Posterior cingulate gyrus (tissue), 11 donors: ENCODE data around the gene BICDL2.

Experiments used
- DNase-seq, 10 donors: peaks; one replicate each; pipeline versions ENCODE4 v3.0.0 to v3.0.0-alpha.2; 2020 to 2021; ENCODE audit warnings: mixed read lengths in 3 of 10
- intact Hi-C: fragments of 100-400 bp; cut with DNase I; formaldehyde crosslinking; loops from one replicate; pipeline ENCODE4 v1.15.1; 2023

The BICDL2 gene

GRCh38 chr16:3027983-3028715 lies 8.6 kb downstream of the BICDL2 start:
- DNase-seq: peak; percentile 51 to 97 (median 85)
- intact Hi-C loops: no loop called here

GRCh38 chr16:3027489-3027795 lies 9.3 kb downstream of the BICDL2 start:
- DNase-seq: no peak
- intact Hi-C loops: no loop called here

GRCh38 chr16:3026609-3027488 lies 9.9 kb downstream of the BICDL2 start:
- intact Hi-C loops: no loop called here
- DNase-seq: peak in 1 of 10 donors; percentile 63

- intact Hi-C loops: no loop called here
- no peak for DNase-seq
These were observed 10.8 kb downstream of the BICDL2 start for GRCh38 chr16:3026003-3026378.

- no peak for DNase-seq
- intact Hi-C loops: no loop called here
These were observed 11.4 kb downstream of the BICDL2 start for GRCh38 chr16:3025032-3026002.

- intact Hi-C loops: no loop called here
- DNase-seq: peak; percentile 95 to 100 (median 98)
These were observed 12.9 kb downstream of the BICDL2 start, which contains the start of the genes HCFC1R1 and THOC6 for GRCh38 chr16:3023669-3024478. HCFC1R1 (minus strand) TSS chr16:3023942; CDS start chr16:3023941, 1 bp downstream. THOC6 (plus strand) TSS chr16:3024035; CDS start chr16:3024327, 292 bp downstream.

GRCh38 chr16:3023415-3023668 lies 13.4 kb downstream of the BICDL2 start:
- intact Hi-C loops: no loop called here
- peak in 6 of 10 donors; percentile 35 to 91 (median 50) for DNase-seq

GRCh38 chr16:3022684-3023414 lies 13.9 kb downstream of the BICDL2 start:
- intact Hi-C loops: no loop called here
- DNase-seq: peak in 1 of 10 donors; percentile 64

GRCh38 chr16:3022208-3022683 lies 14.5 kb downstream of the BICDL2 start:
- intact Hi-C loops: no loop called here
- DNase-seq: peak in 9 of 10 donors; percentile 55 to 98 (median 76)

GRCh38 chr16:3021449-3022207 lies 15.1 kb downstream of the BICDL2 start:
- intact Hi-C loops: loop anchor here (2.0 kb wide), 1 partner anchor 17 kb away; no protein-coding TSS in a partner anchor
- DNase-seq: peak in 4 of 10 donors; percentile 6 to 90 (median 29)

- DNase-seq: peak in 5 of 10 donors; percentile 9 to 91 (median 60)
- intact Hi-C loops: loop anchor here (2.0 kb wide), 1 partner anchor 16 kb away; no protein-coding TSS in a partner anchor
These were observed 15.9 kb downstream of the BICDL2 start for GRCh38 chr16:3020604-3021448.

- DNase-seq: peak in 3 of 10 donors; percentile 22 to 89 (median 61)
- intact Hi-C loops: loop anchor here (2.0 kb wide), 1 partner anchor 15 kb away; no protein-coding TSS in a partner anchor
These were observed 16.5 kb downstream of the BICDL2 start, which contains the start of gene TNFRSF12A for GRCh38 chr16:3020247-3020603. TNFRSF12A (plus strand) TSS chr16:3020368; CDS start chr16:3020398, 30 bp downstream.

GRCh38 chr16:3019594-3020246 lies 17.0 kb downstream of the BICDL2 start:
- intact Hi-C loops: loop anchor here (2.0 kb wide), 1 partner anchor 15 kb away; no protein-coding TSS in a partner anchor
- no peak for DNase-seq

- DNase-seq: no peak
- intact Hi-C loops: no loop called here
These were observed 18.8 kb downstream of the BICDL2 start, which contains the start of gene CLDN6 for GRCh38 chr16:3017794-3018506. CLDN6 (minus strand) TSS chr16:3018183; CDS start chr16:3016021, 2,162 bp downstream.

- no peak for DNase-seq
These were observed 19.4 kb downstream of the BICDL2 start for GRCh38 chr16:3017344-3017743.

More at GRCh38 chr16:3017344-3017743, 19.4 kb downstream of the BICDL2 start:
- intact Hi-C loops: no loop called here
